SHP77 treated with DMSO at 0.1 percent for 48 hours (cell line): ENCODE results near the gene CYB5R3.

Source experiments
- DNase-seq: peaks from one replicate; lab custom pipeline; 2025; lab: John Stamatoyannopoulos, UW

CYB5R3 gene

GRCh38 chr22:42645341-42645937 is 3.8 kb downstream of the CYB5R3 start:
- DNase-seq, result no peak

DNA sequence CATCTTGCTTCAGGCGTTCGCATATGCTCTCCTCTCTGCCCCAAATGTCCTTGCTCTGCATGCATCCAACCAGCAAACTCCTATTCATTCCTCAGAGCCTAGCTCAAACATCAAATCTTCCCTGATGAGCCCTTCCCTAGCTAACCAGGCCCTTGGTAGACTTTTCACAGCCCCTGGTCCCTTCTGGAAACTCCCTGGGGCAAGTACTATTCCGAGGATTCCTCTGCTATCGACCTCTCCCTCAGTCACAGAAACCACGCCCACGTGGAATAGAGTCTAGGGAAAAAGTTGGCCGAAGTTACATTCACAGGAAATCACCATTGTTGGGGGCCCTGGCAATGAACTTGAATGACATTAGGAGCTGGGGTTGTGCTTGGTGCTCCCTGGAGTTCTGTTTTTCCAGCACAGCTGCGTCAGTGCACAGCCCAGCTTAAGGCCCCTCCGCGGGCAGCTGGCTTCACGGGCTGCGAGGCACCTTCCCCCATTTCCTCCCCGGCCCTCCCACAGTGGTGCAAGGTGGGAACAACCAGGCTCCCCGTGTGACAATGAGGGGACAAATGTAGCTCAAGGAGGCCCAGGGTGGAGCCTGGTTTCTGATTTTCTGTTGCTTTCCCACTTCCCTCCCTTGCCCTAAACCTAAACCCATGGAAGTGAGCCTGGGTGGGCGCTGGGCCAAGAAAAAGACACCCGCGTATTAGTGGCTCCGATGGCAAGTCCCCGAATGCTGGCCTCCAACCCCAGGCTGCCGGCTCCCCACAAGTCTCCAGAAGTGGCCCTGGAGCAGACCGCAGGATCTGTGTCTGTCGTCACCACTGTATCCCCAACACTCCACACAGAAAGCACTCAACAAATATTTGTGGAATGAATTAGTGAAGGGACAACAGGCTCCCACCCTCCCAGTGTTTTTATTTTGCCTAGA is 4.5 kb downstream of the CYB5R3 start:
- no peak for DNase-seq

DNA sequence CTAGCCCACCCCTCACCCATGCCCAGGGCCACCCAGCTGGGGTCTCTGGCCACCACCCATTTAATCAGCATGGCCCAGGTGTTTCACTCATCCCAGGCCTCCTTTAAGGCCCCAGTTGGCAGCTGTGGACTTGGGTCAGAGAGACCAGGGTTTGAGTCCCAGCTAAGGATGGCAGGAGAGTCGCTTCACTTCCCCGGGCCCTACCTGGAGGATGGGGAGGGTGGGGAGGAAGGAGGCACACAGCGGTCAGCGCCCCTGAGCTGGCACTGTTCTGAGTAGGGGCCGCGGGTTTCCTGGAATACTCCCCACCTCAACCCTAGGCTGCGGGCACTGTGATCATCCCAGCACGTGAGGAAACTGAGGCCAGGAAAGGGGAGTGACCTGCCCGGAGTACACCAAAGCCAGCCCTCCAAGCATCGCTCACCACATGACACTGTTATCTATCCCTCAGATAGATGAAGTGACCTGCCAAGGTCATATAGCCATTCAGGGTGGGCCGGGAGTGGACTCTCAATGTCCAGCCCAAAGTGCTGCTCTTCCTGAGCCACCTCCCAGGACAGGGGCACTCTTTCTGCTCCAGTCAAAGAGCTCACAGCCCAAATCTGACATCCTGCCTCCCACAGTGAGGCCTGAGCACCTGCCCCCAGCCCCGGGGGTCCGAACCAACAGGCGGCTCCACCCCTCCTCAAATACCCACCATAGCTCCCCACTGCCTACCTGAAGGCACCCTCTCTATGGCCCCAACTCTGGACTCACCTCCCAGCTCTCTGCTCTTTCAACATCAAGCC is 5.4 kb downstream of the CYB5R3 start:
- DNase-seq, result no peak

- DNase-seq, result no peak
Measured at GRCh38 chr22:42642806-42643633, 6.2 kb downstream of the CYB5R3 start.

- DNase-seq, result no peak
Measured at GRCh38 chr22:42641801-42642413, 7.3 kb downstream of the CYB5R3 start.

DNA sequence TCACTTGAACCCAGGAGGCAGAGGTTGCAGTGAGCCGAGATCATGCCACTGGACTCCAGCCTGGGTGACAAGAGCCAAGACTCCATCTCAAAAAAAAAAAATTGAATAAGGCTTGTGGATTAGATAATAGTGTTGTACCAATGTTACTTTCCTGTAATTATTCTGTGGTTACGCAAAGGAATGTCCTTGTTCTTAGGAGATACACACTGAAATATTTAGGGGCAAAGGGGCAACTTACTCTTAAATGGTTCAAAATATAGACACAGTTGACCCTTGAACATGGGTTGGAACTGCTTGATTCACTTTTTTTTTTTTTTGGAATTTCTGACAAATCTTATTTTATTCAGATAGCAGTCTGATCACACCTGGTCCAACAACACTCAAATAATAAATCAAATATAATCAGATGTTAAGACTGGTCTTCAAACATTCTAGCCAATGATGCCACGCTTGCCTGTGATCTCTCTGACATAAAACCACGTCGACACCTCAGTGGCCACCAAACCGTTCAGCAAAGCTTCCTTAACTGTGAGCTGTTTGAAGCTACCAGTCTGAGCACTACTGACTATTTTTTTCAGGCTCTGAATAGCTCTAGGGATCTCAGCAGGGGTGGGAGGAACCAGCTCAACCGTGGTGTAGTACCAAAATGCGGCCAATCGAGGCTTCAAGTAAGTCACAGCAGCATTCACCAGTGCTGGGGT is 9.5 kb downstream of the CYB5R3 start:
- no peak for DNase-seq

DNA sequence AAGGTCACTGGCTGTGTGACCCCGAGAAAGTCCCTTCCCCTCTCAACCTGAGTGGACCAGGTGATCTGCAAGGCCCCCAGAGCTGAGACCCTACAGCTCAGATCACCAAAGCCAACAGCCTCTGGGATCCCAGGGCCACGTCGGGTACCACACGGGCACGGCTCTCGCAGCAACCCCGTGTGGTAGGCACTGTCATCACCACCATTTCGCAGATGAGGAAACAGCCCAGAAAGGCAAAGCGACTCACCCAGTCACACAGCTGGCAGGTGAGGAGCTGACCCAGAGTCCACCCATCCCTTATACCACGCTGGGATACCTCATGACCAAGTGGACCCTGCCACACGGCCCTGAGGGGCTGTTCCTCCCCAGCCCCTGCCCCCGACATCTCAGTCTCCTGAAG is 11.6 kb downstream of the CYB5R3 start:
- no peak for DNase-seq

- no peak for DNase-seq
Measured at GRCh38 chr22:42636506-42636905, 12.7 kb downstream of the CYB5R3 start.

DNA sequence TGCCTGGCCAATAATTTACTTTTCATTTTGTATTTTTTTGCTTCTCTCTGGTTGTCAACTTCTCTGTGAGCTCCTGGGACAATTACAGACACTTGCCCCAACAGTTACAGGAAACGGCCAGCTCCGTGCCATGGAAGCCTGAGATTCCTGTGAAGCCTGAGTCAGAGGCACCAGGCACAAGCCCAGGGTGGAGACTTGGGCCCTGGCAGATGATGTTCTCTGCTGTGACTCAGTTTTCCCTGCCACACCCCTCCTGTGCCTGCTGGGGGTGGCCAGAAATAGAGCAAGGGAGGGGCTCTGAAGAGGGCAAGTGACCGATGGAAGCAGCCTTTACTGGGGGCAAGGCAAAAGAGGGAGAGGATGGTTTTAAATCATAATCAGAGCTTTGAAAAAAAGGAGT is 13.7 kb downstream of the CYB5R3 start:
- no peak for DNase-seq

DNA sequence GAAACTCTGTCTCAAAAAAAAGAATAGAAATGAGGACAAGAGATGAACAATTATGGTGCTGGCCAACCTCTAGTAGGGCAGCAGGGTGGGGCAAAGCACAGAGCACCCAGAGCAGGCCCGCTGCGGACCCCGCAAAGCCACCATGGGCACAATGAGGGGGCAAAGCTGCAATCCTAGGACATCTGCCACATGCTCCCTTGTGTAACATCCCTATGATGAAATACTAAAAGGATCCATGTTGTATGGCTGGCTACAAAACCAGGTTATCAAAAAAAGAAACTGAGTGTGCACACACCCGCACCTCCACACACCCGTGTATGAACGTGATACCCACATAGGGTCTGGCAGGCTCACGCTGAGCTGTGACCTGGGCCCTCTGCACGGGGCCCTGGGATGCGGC is 16.2 kb downstream of the CYB5R3 start:
- DNase-seq, result no peak

GRCh38 chr22:42632096-42632495 is 17.1 kb downstream of the CYB5R3 start:
- DNase-seq, result no peak

- no peak for DNase-seq
Measured at GRCh38 chr22:42630901-42631602, 18.1 kb downstream of the CYB5R3 start.

- DNase-seq, result no peak
Measured at GRCh38 chr22:42630211-42630610, 19.0 kb downstream of the CYB5R3 start.

DNA sequence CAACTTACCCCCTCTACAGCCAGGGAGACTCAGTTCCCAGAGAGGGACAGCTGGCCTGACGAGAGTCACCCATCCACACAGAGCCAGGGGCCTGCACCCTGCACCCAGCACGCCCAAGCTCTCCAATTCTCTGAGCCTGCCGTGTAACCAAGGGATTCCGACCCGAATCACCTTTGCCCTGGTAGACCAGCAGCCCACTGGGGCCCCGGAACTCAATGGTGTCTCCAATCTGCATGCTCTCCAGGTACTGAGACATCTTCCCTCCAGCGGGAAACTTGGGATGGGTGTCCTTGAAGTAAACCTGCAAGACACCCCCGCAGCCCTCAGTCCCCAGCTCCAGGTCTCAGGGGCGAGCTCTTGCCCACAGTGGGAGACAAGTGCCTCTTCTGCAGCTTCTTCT is 21.2 kb downstream of the CYB5R3 start:
- DNase-seq, result no peak

GRCh38 chr22:42626951-42627625 is 22.1 kb downstream of the CYB5R3 start:
- DNase-seq, result no peak

GRCh38 chr22:42626431-42626830 is 22.8 kb downstream of the CYB5R3 start:
- no peak for DNase-seq

DNA sequence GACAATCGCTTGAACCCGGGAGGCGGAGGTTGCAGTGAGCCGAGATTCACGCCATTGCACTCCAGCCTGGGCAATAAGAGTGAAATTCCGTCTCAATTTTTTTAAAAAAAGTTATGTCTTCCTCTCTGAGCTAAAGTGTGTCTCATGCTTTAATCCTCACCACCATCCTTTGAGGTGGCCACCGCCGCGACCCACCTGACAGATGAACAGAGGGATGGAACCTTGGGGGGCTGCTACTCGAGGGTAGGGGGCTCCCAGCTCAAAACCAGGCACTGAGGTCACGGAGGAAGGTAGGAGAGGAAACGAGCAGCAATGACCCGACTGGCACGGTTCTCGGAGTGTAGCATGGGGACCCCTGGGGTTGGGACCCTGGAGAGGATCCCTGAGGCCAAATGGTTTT is 23.8 kb downstream of the CYB5R3 start:
- no peak for DNase-seq

DNA sequence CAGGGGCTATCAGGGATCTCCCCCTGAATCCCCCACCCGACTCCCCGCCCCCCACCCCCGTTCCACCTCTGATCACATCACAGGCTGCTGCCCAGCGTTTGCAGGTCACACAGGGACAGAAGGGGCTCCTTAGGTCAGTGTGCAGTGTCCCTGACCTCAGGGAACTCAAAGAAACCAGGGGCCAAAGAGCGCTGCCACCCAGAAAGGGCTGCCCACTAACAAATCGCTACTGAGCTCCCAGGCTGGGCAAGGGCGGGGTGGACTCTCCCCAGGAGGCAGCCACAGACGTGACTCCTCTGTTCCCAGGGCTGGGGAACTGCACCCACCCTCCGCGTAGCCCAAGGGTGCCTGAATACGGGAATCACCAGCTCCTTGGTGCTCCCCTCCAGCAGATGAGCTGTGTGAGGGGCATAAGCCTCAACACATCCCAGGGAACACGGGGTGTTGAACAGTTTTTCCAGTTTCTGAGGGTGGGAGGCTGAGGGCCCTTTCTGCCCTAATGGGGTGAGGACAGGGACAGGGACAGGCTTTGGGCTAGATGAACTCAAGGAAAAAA is 24.6 kb downstream of the CYB5R3 start:
- no peak for DNase-seq

- no peak for DNase-seq
Measured at GRCh38 chr22:42623756-42624441, 25.3 kb downstream of the CYB5R3 start.
